Effector memory CD8-positive, alpha-beta T cell (primary cell): ENCODE measurements around the gene ANXA6.
"Not testable (repeated sequence)": the region's sequence is repeated elsewhere in the genome, so short reads cannot be mapped to it uniquely, and the experiment has no call there.

Experiments
- ATAC-seq: fragments of 150-1000 bp; cut with Tn5 transposase; replicated peaks from 2 replicates; pipeline ENCODE4 v1.10.0; 2021; ENCODE audit warnings: mild to moderate bottlenecking, moderate library complexity
- DNase-seq, 3 experiments: peaks; one replicate each; pipeline ENCODE4 v3.0.0; 2021
- H3K27ac Mint-ChIP-seq, 2 donors: one replicate each; pipeline ENCODE4 v1.8.0; 2022; ENCODE audit warnings: mild to moderate bottlenecking in 2 of 2, mixed read lengths in 2 of 2, moderate library complexity in 2 of 2
- H3K27me3 Mint-ChIP-seq, 2 donors: one replicate each; pipeline ENCODE4 v1.8.0; 2022; ENCODE audit warnings: mixed read lengths in 2 of 2
- H3K36me3 Mint-ChIP-seq: one replicate; pipeline ENCODE4 v1.8.0; 2022; ENCODE audit warnings: mild to moderate bottlenecking, moderate library complexity, mixed read lengths; ENCODE audit not compliant: insufficient read depth
- H3K4me1 Mint-ChIP-seq, 2 donors: one replicate each; pipeline ENCODE4 v1.8.0; 2022; ENCODE audit warnings: low read depth in 2 of 2, mixed read lengths in 2 of 2
- H3K4me3 Mint-ChIP-seq, 2 donors: one replicate each; pipeline ENCODE4 v1.8.0; 2022; ENCODE audit warnings: mild to moderate bottlenecking in 2 of 2, mixed read lengths in 2 of 2, moderate library complexity in 2 of 2
- H3K9me3 Mint-ChIP-seq, 2 donors: one replicate each; pipeline ENCODE4 v1.8.0; 2022; ENCODE audit warnings: mixed read lengths in 2 of 2

ANXA6 gene

DNA sequence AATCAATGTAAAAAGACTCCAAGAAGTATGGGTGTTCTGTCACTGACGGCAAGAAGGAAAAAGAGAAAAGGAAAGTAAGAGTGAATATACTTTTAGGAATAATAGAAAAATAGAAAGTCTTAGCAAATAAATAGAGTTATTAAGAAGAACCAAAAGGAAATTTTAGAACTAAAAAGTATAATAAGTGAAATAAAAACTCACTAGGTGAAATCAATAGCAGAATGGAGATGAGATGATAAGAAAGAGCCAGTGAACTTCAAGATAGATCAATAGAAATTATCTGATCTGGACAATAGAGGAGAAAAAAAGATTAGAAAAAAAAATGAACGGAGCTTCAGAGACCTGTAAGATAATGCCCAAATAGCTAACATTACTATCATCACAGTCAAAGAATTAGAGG lies 31.6 kb upstream of the ANXA6 start:
- Mint-ChIP-seq H3K36me3 (peaks cover 77% of the 10 kb centered on the region), H3K4me3 (no peak overlapping the region), H3K9me3 (no peaks in the 10 kb centered on the region), H3K27me3 (no peaks in the 10 kb centered on the region), H3K4me1 (peaks cover 12 to 39% of the 10 kb centered on the region in 2 donors), H3K27ac (no peak overlapping the region)
- DNase-seq, result no peak
- ATAC-seq, result no peak

DNA sequence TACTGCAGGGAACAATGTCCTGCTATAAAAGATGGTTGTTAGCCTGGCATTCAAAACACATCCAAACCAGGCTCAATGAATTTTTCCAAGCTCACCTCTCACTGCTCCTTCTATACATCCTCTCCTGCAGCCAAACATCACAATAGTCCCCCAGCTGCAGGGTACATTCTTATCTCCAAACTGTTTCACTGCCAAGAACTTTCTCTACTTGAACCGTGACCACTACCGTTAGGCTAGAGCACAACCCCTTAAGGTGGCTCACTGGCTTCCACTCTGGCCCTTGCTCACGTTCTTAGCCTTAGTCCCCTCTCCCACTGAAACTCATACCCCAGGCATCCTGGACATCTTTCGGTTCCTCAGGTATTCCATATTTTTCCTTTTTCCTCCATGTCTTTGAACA lies 29.0 kb upstream of the ANXA6 start:
- H3K9me3 Mint-ChIP-seq, result no peaks in the 10 kb centered on the region
- no peaks in the 10 kb centered on the region for H3K27me3 Mint-ChIP-seq
- peaks cover 71% of the 10 kb centered on the region for H3K36me3 Mint-ChIP-seq
- H3K27ac Mint-ChIP-seq, result peak overlapping the region; percentile 36 to 67
- no peak overlapping the region for H3K4me3 Mint-ChIP-seq
- DNase-seq, result no peak
- H3K4me1 Mint-ChIP-seq, result peaks cover 10 to 26% of the 10 kb centered on the region in 2 donors
- no peak for ATAC-seq

DNA sequence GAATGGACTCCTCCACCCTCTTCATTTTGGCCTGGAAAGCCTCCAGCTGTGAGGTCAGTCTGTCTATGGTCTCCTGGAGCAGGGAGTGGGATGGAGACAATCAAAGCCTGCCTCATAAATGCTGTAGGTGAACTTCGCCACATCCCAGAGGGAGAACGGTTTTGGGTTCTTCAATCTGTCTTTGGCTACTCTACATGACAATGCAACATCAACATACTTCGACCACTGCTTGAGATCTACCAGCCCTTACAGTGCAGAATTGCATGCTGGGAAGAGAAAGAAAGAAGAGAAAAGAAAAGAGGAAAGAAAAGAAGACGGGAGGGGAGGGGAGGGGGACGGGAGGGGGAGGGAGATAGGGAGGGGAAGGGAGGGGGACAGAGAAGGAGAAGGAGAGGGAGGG lies 28.5 kb upstream of the ANXA6 start:
- Mint-ChIP-seq H3K36me3 (peaks cover 68% of the 10 kb centered on the region), H3K9me3 (no peaks in the 10 kb centered on the region), H3K4me3 (no peak overlapping the region), H3K27me3 (no peaks in the 10 kb centered on the region), H3K27ac (peak overlapping the region in 1 of 2 donors; percentile 67), H3K4me1 (peaks cover 7 to 21% of the 10 kb centered on the region in 2 donors)
- DNase-seq (no peak), ATAC-seq (no peak)

DNA sequence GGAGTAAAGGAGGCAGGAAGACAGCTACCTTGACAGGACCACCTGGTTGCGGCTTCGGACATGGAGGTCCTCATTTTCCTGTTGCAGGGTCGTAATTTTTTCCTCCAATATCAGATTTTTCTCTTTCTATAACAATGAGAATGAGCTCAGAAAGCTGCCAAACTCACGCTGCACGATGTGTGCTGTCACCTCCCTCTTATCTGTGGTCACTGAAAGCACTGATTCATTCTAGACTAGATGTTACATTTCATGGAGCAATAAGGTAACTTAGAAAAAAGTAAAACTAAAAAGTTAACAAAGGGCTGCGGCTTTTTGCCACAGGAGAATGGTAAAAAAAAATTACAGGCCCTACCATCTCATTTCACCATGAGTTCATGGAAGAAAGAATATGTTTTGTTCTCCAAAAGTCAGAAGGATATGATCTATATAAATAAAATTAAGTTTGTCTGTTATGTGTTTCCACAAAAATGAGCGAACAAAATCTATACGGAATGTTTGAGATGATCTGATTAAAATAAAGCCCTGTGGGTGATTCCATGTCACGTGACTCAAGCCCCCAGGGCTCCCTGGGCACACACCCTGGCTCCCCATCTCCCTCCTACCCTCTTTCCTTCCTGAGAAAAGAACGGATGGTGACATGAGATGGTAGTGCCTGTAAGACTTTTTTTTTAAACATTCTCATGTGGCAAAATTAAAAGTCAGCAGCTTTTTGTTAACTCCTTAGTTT lies 26.9 kb upstream of the ANXA6 start:
- Mint-ChIP-seq H3K27ac (peak overlapping the region in 1 of 2 donors; percentile 73), H3K27me3 (no peaks in the 10 kb centered on the region), H3K36me3 (peaks cover 54% of the 10 kb centered on the region), H3K9me3 (no peaks in the 10 kb centered on the region), H3K4me1 (peaks cover 8 to 10% of the 10 kb centered on the region in 2 donors), H3K4me3 (no peak overlapping the region)
- DNase-seq (no peak), ATAC-seq (no peak)

DNA sequence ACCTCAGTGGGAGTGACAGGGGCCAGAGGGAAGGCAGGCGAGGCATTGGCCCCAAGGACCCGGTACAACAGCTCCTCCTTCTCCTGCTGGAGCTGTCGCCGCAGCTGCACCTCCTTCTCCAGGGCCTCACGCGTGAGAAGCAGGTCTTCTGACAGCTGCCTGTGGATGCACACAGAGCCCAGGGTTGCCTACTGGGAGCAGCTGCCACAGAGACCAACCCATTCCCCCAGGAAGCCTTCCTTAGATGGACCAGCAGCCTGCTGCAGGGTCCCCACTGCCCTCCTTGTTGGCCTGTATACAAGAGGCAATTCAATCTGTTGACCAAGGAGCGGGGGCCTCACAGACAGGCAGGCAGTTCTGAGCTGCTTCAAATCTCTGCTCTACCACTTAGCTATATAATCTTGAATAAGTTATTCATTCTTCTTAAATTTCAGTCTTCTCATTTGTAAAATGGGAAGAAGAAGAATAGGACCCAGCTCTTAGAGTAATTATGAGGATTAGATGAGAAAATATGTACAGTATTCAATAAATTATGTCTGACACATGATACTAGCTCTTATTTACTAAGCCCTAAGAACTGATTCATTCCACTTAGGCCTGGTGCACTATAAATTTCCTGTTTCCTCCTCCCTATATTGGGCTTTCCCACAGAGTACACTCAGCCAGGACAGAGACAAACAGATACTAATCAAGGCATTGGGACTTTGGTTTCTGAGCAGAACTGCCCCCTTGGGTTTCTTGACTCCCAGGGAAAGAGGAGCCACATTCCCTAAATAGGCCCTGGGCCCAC lies 26.1 kb upstream of the ANXA6 start:
- H3K36me3 Mint-ChIP-seq, result peaks cover 53% of the 10 kb centered on the region
- no peaks in the 10 kb centered on the region for H3K9me3 Mint-ChIP-seq
- no peak for ATAC-seq
- H3K27me3 Mint-ChIP-seq, result no peaks in the 10 kb centered on the region
- peaks cover 10 to 11% of the 10 kb centered on the region in 2 donors for H3K4me1 Mint-ChIP-seq
- H3K4me3 Mint-ChIP-seq, result no peak overlapping the region
- no peak for DNase-seq
- H3K27ac Mint-ChIP-seq, result peak overlapping the region; percentile 35 to 73

DNA sequence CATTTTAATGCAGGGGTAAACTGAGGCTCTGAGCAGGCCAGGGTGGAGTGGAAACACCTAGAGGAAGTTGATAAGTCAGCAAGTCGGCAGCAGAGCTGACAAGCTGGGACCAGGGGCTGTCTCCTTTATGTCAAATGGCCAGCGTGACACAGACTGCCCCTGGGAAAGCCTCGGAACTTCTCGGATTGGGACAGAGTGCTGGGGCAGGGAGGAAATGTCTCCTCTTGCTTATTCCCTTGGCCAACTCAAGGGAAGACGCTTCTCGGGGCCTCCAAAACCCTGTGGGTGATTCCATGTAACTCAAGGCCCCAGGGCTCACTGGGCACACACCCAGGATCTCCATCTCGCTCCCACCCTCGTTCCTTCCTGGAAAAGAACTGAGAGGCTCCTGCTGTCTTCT lies 25.4 kb upstream of the ANXA6 start:
- H3K36me3 Mint-ChIP-seq, result peaks cover 47% of the 10 kb centered on the region
- no peak for ATAC-seq
- peak overlapping the region in 1 of 2 donors; percentile 35 for H3K27ac Mint-ChIP-seq

DNA sequence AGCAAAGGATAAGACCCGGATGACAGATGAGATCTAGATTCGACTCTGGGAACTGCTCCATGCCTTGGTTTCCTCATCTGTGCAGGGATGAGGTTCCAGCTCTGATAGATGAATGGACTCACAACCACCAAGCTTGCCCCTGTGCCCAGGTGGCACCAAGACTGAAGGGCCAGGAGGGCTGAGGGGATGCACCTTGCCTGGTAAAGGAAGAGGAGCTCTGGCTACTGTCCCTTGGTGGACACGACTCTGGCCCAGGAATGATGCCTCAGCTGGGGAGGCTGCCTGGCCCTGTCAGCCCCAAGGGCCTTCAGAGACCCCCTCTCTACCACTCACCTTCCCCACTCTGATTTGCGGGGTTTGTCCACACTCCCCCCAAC lies 24.9 kb upstream of the ANXA6 start:
- no peaks in the 10 kb centered on the region for H3K27me3 Mint-ChIP-seq

More for the DNA sequence above, 25.4 kb upstream of the ANXA6 start:
- no peak for DNase-seq
- Mint-ChIP-seq H3K27me3 (no peaks in the 10 kb centered on the region), H3K4me1 (peaks cover 10 to 11% of the 10 kb centered on the region in 2 donors), H3K9me3 (no peaks in the 10 kb centered on the region), H3K4me3 (no peak overlapping the region)

DNA sequence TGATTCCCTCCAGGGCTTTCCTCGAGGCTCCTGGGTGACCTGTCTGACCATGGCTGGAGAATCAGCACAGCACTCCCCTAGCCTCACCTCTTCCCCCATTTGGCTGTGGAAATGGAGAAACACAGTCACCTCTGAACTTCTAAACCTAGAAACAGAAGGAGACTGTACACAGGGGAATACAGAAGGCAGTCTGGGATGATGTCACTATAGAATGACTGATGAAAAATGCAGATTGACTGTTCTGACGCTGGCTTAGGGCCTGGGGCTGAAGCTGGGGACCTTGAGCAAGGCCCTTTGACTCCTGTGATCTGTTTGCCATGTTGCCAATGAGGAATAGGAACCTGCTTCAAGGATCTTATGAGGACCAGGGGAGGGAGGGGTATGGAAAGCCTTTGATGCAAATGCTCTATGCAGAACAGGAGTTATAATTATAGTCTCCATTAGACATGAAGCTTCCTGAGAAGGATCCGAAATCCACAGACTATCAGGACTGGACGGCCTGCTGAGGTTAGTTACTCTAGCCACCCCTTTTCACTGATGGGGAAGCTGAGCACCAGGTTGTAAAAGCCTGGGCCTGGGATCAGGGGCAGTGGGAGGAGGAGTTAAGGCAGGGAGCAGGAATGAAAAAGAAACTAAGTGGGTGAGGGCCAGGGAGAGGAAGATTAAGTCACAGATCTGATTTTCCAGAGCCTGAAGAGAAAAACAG lies 24.4 kb upstream of the ANXA6 start:
- ATAC-seq, result no peak
- H3K27ac Mint-ChIP-seq, result peak overlapping the region; percentile 68 to 83
- H3K4me1 Mint-ChIP-seq, result peaks cover 7 to 9% of the 10 kb centered on the region in 2 donors

More for the DNA sequence above, 24.9 kb upstream of the ANXA6 start:
- peaks cover 10 to 11% of the 10 kb centered on the region in 2 donors for H3K4me1 Mint-ChIP-seq
- ATAC-seq (no peak), DNase-seq (no peak)
- no peaks in the 10 kb centered on the region for H3K9me3 Mint-ChIP-seq
- H3K27ac Mint-ChIP-seq, result peak overlapping the region; percentile 68 to 83
- H3K4me3 Mint-ChIP-seq, result no peak overlapping the region
- peaks cover 45% of the 10 kb centered on the region for H3K36me3 Mint-ChIP-seq

DNA sequence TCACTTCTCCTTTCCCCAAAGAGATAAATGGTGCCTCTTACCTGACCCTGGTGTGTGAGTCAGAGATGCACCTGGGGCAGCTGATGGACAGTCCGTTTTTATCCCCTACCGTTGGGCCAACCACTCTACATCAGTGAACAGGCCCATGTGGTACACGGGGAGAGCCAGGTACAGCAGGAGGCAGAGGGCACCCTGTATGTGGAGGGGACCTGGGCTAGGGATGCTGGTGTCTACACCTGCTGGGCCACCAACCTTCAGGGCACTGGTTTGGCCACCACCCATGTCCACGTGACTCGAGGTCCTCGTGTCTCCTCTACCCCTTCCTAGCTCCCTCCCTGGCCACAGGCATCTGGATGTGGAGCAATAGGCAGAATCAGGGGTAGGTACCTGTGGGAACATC lies 22.7 kb upstream of the ANXA6 start:
- H3K4me1 Mint-ChIP-seq, result peaks cover 4% of the 10 kb centered on the region in 2 donors
- peak overlapping the region; percentile 33 to 83 for H3K27ac Mint-ChIP-seq
- no peaks in the 10 kb centered on the region for H3K9me3 Mint-ChIP-seq
- peaks cover 29% of the 10 kb centered on the region for H3K36me3 Mint-ChIP-seq
- H3K4me3 Mint-ChIP-seq, result no peak overlapping the region
- ATAC-seq (no peak), DNase-seq (no peak)
- H3K27me3 Mint-ChIP-seq, result no peaks in the 10 kb centered on the region

More for the DNA sequence above, 24.4 kb upstream of the ANXA6 start:
- Mint-ChIP-seq H3K4me3 (no peak overlapping the region), H3K27me3 (no peaks in the 10 kb centered on the region), H3K9me3 (no peaks in the 10 kb centered on the region), H3K36me3 (peaks cover 39% of the 10 kb centered on the region)
- no peak for DNase-seq

DNA sequence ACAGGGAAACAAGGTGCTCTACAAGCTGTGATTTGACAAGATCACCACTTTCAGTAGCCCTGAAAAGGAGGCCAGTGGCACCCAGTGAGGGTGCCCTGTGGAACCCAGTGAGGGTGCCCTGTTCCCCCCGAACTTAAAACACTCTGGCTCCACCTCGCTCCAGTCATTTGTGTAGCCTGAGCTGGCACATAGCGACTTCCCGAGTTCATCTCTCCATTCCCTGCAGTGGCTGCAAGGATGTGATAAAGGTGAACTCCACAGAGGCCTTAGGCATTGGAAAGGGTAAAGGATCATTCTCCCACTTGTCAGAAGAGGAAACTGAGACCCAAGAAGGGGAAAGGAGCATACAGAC lies 21.9 kb upstream of the ANXA6 start:
- no peaks in the 10 kb centered on the region for H3K9me3 Mint-ChIP-seq
- DNase-seq (no peak), ATAC-seq (no peak)
- H3K27me3 Mint-ChIP-seq, result no peaks in the 10 kb centered on the region
- H3K4me3 Mint-ChIP-seq, result no peak overlapping the region
- H3K4me1 Mint-ChIP-seq, result peaks cover 4% of the 10 kb centered on the region in 2 donors
- H3K27ac Mint-ChIP-seq, result peak overlapping the region; percentile 33 to 46
- H3K36me3 Mint-ChIP-seq, result peaks cover 21% of the 10 kb centered on the region

DNA sequence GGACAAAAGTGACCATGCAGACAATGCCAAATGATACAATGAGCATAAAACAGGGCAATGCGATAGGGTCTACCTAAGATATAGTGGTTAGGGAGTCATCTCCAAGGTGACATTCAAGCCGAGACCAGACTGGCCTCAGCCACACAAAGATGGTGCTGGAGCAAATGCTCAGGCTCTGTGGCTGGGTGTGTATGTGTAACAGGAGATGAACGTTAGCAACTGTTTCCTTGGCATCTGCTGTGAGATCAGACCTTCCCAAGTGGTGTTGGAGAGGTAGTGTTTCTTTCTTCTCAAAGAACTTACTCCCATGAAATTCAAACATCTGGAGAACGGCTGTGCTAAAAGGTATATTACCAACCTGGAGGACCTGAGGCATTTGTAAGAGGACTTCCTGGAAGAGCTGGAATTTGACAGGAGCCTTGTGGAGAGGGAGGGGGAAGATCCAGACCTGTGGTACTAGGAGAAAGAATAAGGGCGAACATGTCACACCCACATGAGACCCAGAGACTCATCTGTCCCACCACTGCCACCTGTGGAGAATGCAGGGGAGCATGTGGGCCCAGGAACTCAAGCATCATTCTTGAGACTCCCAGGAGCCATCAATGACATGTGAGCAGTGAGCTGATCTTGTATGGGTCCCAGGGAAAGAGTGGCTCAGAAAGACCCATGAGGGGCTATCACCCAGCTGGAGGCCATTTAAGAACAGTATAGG lies 21.4 kb upstream of the ANXA6 start:
- Mint-ChIP-seq H3K36me3 (peaks cover 16% of the 10 kb centered on the region), H3K9me3 (no peaks in the 10 kb centered on the region), H3K4me1 (peaks cover 4 to 5% of the 10 kb centered on the region in 2 donors), H3K4me3 (no peak overlapping the region), H3K27ac (peak overlapping the region; percentile 33 to 46), H3K27me3 (no peaks in the 10 kb centered on the region)
- ATAC-seq (no peak), DNase-seq (no peak)

DNA sequence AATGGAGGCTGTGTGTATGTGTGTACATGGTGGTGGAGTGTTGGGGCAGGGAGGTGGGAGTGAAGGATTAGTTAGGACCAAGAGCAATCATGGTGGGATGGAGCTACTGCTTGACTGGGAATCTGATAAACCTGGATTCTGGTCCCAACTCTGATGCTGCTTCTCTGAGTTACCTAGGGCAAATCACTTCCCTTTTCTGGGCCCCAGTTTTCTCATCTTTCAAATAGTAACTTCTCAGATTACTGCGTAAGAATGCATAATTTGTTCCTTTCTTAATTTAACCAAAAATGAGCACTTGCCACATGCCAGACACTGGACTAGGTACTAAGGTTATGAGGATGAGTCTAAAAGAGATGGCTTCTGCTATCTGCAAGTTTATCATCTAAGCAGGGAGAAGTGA lies 20.8 kb upstream of the ANXA6 start:
- ATAC-seq, result no peak
- peaks cover 4 to 5% of the 10 kb centered on the region in 2 donors for H3K4me1 Mint-ChIP-seq
- peaks cover 10% of the 10 kb centered on the region for H3K36me3 Mint-ChIP-seq
- H3K27me3 Mint-ChIP-seq, result no peaks in the 10 kb centered on the region
- no peak for DNase-seq
- peak overlapping the region in 1 of 2 donors; percentile 33 for H3K27ac Mint-ChIP-seq
- no peaks in the 10 kb centered on the region for H3K9me3 Mint-ChIP-seq
- H3K4me3 Mint-ChIP-seq, result no peak overlapping the region

DNA sequence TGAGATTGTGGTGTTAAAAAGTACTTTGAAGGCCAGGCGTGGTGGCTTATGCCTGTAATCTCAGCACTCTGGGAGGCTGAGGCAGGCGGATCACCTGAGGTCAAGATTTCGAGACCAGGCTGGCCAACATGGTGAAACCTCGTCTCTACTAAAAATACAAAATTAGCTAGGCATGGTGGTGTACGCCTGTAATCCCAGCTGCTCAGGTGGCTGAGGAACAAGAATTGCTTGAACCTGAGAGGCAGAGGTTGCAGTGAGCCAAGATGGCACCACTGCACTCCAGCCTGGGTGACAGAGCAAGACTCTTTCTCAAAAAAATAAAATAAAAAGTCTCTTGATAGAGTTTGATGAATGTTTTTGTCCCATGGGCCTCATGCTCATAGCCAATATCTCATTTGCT lies 18.7 kb upstream of the ANXA6 start:
- ATAC-seq, H3K36me3 Mint-ChIP-seq, DNase-seq, H3K4me1 Mint-ChIP-seq, H3K4me3 Mint-ChIP-seq, H3K27me3 Mint-ChIP-seq, H3K27ac Mint-ChIP-seq, H3K9me3 Mint-ChIP-seq: not testable (repeated sequence)
